HCT116 (cell line): ENCODE data around the gene SLC15A3.

Experiments
- CTCF ChIP-seq, 3 experiments: fragments of 200-600 bp in 1 of 3; sonication (generic) in 1 of 3; IDR thresholded peaks in 2 of 3; conservative IDR thresholded peaks in 1 of 3; 2 replicates each; pipeline ENCODE4 v1.5.1; 2012 to 2017; ENCODE audit warnings: low read depth in 2 of 3, low read length in 2 of 3, antibody characterized with exemption in 1 of 3, borderline replicate concordance in 1 of 3, control low read depth in 1 of 3, mild to moderate bottlenecking in 1 of 3, mixed read lengths in 1 of 3, mixed run types in 1 of 3, moderate library complexity in 1 of 3; ENCODE audit not compliant: insufficient read depth in 1 of 3
- EZH2 ChIP-seq: fragments of 200-600 bp; sonication (generic); IDR thresholded peaks from 2 replicates; pipeline ENCODE4 v1.6.1; 2017; ENCODE audit warnings: antibody characterized with exemption, mixed run types
- TF ChIP-seq, protein P1 (sequence below): IDR thresholded peaks from 2 replicates; pipeline ENCODE4 v1.6.1; 2012; ENCODE audit warnings: low read depth

- TF ChIP-seq CTCF (IDR thresholded peaks at IDR 0.05 in 2 of 3, conservative IDR thresholded peaks at IDR 0.05 in 1 of 3; ENCODE audit: borderline replicate concordance in 1 of 3, insufficient read depth in 1 of 3, low read depth in 2 of 3, low read length in 2 of 3) (no peak), EZH2 (no peak)
- TF ChIP-seq, protein P1, sequence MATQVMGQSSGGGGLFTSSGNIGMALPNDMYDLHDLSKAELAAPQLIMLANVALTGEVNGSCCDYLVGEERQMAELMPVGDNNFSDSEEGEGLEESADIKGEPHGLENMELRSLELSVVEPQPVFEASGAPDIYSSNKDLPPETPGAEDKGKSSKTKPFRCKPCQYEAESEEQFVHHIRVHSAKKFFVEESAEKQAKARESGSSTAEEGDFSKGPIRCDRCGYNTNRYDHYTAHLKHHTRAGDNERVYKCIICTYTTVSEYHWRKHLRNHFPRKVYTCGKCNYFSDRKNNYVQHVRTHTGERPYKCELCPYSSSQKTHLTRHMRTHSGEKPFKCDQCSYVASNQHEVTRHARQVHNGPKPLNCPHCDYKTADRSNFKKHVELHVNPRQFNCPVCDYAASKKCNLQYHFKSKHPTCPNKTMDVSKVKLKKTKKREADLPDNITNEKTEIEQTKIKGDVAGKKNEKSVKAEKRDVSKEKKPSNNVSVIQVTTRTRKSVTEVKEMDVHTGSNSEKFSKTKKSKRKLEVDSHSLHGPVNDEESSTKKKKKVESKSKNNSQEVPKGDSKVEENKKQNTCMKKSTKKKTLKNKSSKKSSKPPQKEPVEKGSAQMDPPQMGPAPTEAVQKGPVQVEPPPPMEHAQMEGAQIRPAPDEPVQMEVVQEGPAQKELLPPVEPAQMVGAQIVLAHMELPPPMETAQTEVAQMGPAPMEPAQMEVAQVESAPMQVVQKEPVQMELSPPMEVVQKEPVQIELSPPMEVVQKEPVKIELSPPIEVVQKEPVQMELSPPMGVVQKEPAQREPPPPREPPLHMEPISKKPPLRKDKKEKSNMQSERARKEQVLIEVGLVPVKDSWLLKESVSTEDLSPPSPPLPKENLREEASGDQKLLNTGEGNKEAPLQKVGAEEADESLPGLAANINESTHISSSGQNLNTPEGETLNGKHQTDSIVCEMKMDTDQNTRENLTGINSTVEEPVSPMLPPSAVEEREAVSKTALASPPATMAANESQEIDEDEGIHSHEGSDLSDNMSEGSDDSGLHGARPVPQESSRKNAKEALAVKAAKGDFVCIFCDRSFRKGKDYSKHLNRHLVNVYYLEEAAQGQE: no peak
Observed at GRCh38 chr11:61000426-61000825, 48.5 kb upstream of the SLC15A3 start.
